ENCODE measurements around the gene TASL. TPM values are rescaled to one million over a fixed set of nuclear protein-coding genes. Genes with fewer than 3 reads are reported as not detected.

The TASL gene
- total and polyA plus RNA-seq, 9 of the 15 experiments (the other 6 are each of a cell fraction or from before 2014, with no cell fraction given) = 0.07 to 0.09 TPM; not detected in 7

GRCh38 chrX:30533835-30534234, 43.7 kb downstream of the TASL start:
- DNase-seq (ENCODE audit: extremely low read depth in 1 of 4, low spot score in 3 of 4) (no peak), ATAC-seq (no peak), FAIRE-seq (no peak)
- Histone ChIP-seq H3K79me2 (ENCODE audit: control insufficient read depth, insufficient read depth, low read length) (no peaks in the 10 kb centered on the region), H3K9me1 (ENCODE audit: control insufficient read depth, insufficient read depth, low read length) (no peaks in the 10 kb centered on the region), H4K20me1 (replicated peaks; ENCODE audit: control insufficient read depth, insufficient read depth, low read length) (no peaks in the 10 kb centered on the region), H3K4me2 (ENCODE audit: insufficient read depth, low read length) (no peak overlapping the region), H3K27ac (ENCODE audit: extremely low read depth, low read depth, low read length) (no peak overlapping the region), H3K36me3 (ENCODE audit: control insufficient read depth, insufficient read depth, low read length) (no peaks in the 10 kb centered on the region), H3K4me1 (replicated peaks in 1 of 2; ENCODE audit: control insufficient read depth in 2 of 2, insufficient read depth in 2 of 2, low read length in 2 of 2) (no peaks in the 10 kb centered on the region), H3K9me3 (replicated peaks; ENCODE audit: control insufficient read depth, insufficient read depth, low read depth, low read length) (no peaks in the 10 kb centered on the region), H2AFZ (ENCODE audit: low read depth, low read length) (no peak overlapping the region), H3K27me3 (ENCODE audit: control insufficient read depth in 2 of 2, insufficient read depth in 2 of 2, low read length in 2 of 2) (no peaks in the 10 kb centered on the region), H3K4me3 (no peak overlapping the region), H3K9ac (ENCODE audit: insufficient read depth in 1 of 2, low read depth in 2 of 2, low read length in 2 of 2) (no peak overlapping the region)
- in situ Hi-C loops (cut with MboI) (no loop called here), intact Hi-C loops (cut with micrococcal nuclease) (no loop called here)
- BruUV-seq (replicated peaks) = no TSS peak
- 0% methylated on average over 1 of the region's 1 CpG for WGBS (ENCODE audit: insufficient coverage, low coverage, missing lambda C conversion rate)
- POLR2A ChIA-PET = no interaction called here
- CTCF ChIA-PET (ENCODE audit: low intra/inter-chr PET ratio) = no interaction called here
- TF ChIP-seq TOE1 (IDR thresholded peaks at IDR 0.05; ENCODE audit: borderline replicate concordance) (no peak), TOE1 (CRISPR knock-in tag; IDR thresholded peaks at IDR 0.05; ENCODE audit: borderline replicate concordance, low read depth) (no peak), SMAD2 (IDR thresholded peaks at IDR 0.05; ENCODE audit: low read depth, low read length) (no peak), CREB3 (tag; conservative IDR thresholded peaks at IDR 0.05; ENCODE audit: low read depth) (no peak), ZNF766 (CRISPR knock-in tag; conservative IDR thresholded peaks at IDR 0.05) (no peak), ZNF12 (CRISPR knock-in tag; IDR thresholded peaks at IDR 0.05) (no peak), HES1 (IDR thresholded peaks at IDR 0.05; ENCODE audit: low read depth) (no peak), GATAD2B (IDR thresholded peaks at IDR 0.05; ENCODE audit: borderline replicate concordance) (no peak), KAT7 (CRISPR knock-in tag; IDR thresholded peaks at IDR 0.05; ENCODE audit: borderline replicate concordance) (no peak), RFX5 (IDR thresholded peaks at IDR 0.05; ENCODE audit: low read depth, low read length) (no peak), HMG20B (CRISPR knock-in tag; IDR thresholded peaks at IDR 0.05) (no peak), KDM5B (IDR thresholded peaks at IDR 0.05; ENCODE audit: insufficient replicate concordance, low read depth, low read length) (no peak)

Data from K562 (cell line).